GM19035 (cell line): ENCODE data around the gene CCL22.
"Not testable (repeated sequence)": the region's sequence is repeated elsewhere in the genome, so short reads cannot be mapped to it uniquely, and the experiment has no call there.

Experiments
- ATAC-seq: cut with Tn5 transposase; IDR thresholded peaks from one replicate; pipeline ENCODE4 v1.9.1; 2021; ENCODE audit not compliant: unreplicated experiment

CCL22 gene

GRCh38 chr16:57391300-57391699 lies 32.7 kb downstream of the CCL22 start:
- no peak for ATAC-seq

- ATAC-seq, result no peak
Measured at GRCh38 chr16:57391708-57392107, 33.1 kb downstream of the CCL22 start.

- ATAC-seq, result no peak
Measured at GRCh38 chr16:57392694-57393093, 34.1 kb downstream of the CCL22 start.

- no peak for ATAC-seq
Measured at GRCh38 chr16:57394444-57394843, 35.9 kb downstream of the CCL22 start.

- ATAC-seq, result no peak
Measured at GRCh38 chr16:57395026-57395425, 36.4 kb downstream of the CCL22 start.

GRCh38 chr16:57396786-57397185 lies 38.2 kb downstream of the CCL22 start:
- ATAC-seq, result no peak

- ATAC-seq, result not testable (repeated sequence)
Measured at GRCh38 chr16:57397493-57397892, 38.9 kb downstream of the CCL22 start.

GRCh38 chr16:57401943-57402640 lies 43.5 kb downstream of the CCL22 start:
- no peak for ATAC-seq

- ATAC-seq, result no peak
Measured at GRCh38 chr16:57403965-57404817, 45.6 kb downstream of the CCL22 start, which contains the start of gene CCL17. Gene CCL17 (plus strand): TSS chr16:57404767. CDS start chr16:57413933, 9,166 bp downstream.

- no peak for ATAC-seq
Measured at GRCh38 chr16:57405097-57405496, 46.5 kb downstream of the CCL22 start.

GRCh38 chr16:57406881-57407280 lies 48.3 kb downstream of the CCL22 start:
- ATAC-seq, result no peak

- no peak for ATAC-seq
Measured at GRCh38 chr16:57407521-57408353, 49.2 kb downstream of the CCL22 start.

- no peak for ATAC-seq
Measured at GRCh38 chr16:57409065-57409464, 50.5 kb downstream of the CCL22 start.

- no peak for ATAC-seq
Measured at GRCh38 chr16:57409870-57410587, 51.4 kb downstream of the CCL22 start.

- no peak for ATAC-seq
Measured at GRCh38 chr16:57411362-57411976, 52.9 kb downstream of the CCL22 start.

GRCh38 chr16:57412584-57412983 lies 54.0 kb downstream of the CCL22 start:
- no peak for ATAC-seq

- ATAC-seq, result peak; percentile 45
Measured at GRCh38 chr16:57413301-57413730, 54.7 kb downstream of the CCL22 start.

- no peak for ATAC-seq
Measured at GRCh38 chr16:57413733-57414132, 55.1 kb downstream of the CCL22 start.
